ENCODE measurements around the gene ENOX1. TPM values are rescaled to one million over a fixed set of nuclear protein-coding genes. Genes with fewer than 3 reads are reported as not detected.

Gene ENOX1
- total RNA-seq, 4 donors from 2014 or later = 0.25 to 0.52 (median 0.33) TPM

DNA sequence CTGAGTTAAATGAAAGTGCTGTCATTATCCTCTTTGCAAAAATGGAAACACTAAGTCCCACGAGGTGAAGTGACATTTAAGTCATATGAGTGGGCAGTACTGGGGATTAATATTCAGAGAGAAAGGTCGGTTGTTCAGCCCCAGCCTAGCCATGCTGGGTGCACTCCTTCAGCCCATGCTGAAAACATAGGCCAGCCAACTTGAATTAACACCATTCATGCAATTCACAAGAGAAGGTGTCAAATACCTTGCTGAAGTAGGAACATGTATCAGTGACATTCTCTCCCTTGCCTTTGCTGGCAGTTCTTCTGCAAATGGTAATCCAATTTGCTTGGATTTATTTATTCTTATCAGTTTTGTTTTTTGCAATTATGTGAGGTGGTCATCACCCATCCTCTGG, 507.1 kb downstream of the ENOX1 start:
- TF ChIP-seq EP300 (IDR thresholded peaks at IDR 0.05) = no peak
- no peak for TF ChIP-seq POLR2AphosphoS5 (IDR thresholded peaks at IDR 0.05)
- TF ChIP-seq, protein P1, sequence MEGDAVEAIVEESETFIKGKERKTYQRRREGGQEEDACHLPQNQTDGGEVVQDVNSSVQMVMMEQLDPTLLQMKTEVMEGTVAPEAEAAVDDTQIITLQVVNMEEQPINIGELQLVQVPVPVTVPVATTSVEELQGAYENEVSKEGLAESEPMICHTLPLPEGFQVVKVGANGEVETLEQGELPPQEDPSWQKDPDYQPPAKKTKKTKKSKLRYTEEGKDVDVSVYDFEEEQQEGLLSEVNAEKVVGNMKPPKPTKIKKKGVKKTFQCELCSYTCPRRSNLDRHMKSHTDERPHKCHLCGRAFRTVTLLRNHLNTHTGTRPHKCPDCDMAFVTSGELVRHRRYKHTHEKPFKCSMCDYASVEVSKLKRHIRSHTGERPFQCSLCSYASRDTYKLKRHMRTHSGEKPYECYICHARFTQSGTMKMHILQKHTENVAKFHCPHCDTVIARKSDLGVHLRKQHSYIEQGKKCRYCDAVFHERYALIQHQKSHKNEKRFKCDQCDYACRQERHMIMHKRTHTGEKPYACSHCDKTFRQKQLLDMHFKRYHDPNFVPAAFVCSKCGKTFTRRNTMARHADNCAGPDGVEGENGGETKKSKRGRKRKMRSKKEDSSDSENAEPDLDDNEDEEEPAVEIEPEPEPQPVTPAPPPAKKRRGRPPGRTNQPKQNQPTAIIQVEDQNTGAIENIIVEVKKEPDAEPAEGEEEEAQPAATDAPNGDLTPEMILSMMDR (IDR thresholded peaks at IDR 0.05) = no peak
- TF ChIP-seq POLR2A (IDR thresholded peaks at IDR 0.05) = no peak
- H3K9me3 ChIP-seq = no peaks in the 10 kb centered on the region
- no peak for DNase-seq (ENCODE audit: low spot score in 2 of 2)
- WGBS = 88% methylated on average over 2 of the region's 2 CpGs
- H3K27ac ChIP-seq = no peak overlapping the region
- no peak overlapping the region for H3K4me3 ChIP-seq
- no peaks in the 10 kb centered on the region for H3K27me3 ChIP-seq
- H3K4me1 ChIP-seq = no peaks in the 10 kb centered on the region
- H3K36me3 ChIP-seq = no peaks in the 10 kb centered on the region

DNA sequence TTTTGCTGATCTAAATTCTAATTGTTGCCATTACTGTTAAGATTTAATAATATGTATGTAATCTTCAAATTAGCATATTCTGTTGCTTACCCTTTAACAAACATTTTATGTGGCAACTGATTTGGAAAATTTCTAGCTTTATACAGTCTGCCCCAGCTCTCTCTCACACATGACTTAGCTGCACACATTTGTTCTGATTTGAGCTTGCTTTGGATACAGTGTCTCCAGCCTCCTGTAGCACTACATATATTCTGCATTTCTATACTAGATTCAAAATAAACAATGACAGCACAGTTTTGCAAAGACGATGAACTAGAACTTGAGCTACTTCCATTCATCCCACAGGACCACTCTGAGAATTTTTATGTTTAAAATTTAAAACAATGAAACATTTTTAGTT, 508.6 kb downstream of the ENOX1 start:
- TF ChIP-seq POLR2A (IDR thresholded peaks at IDR 0.05) (no peak), EP300 (IDR thresholded peaks at IDR 0.05) (no peak), POLR2AphosphoS5 (IDR thresholded peaks at IDR 0.05) (no peak)
- TF ChIP-seq, protein P1 (IDR thresholded peaks at IDR 0.05) = no peak
- Histone ChIP-seq H3K36me3 (no peaks in the 10 kb centered on the region), H3K9me3 (no peaks in the 10 kb centered on the region), H3K4me1 (no peaks in the 10 kb centered on the region), H3K27me3 (no peaks in the 10 kb centered on the region), H3K27ac (no peak overlapping the region), H3K4me3 (no peak overlapping the region)
- WGBS = 86% methylated on average over 1 of the region's 1 CpG
- no peak for DNase-seq (ENCODE audit: low spot score in 2 of 2)

DNA sequence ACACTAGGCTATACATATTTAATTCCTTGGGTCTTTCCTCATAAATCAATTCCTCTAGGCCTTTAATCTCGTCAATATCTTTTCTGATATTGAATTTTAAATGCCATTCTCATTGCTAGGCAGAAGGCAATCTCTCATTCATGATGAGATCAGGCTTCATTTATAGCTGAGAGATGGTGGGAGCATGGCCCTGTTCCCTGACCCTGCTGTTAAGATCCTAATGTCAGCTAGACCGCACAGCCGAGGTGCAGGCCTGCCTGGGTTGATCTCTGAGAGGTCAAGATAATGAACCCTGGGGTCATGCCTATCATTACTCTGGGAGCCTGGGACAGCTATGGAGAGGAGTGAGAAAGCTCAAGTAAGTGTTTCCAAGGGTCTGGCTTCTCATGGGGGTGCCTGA, 509.6 kb downstream of the ENOX1 start:
- H3K36me3 ChIP-seq = no peaks in the 10 kb centered on the region
- H3K4me1 ChIP-seq = no peaks in the 10 kb centered on the region
- no peak overlapping the region for H3K4me3 ChIP-seq
- DNase-seq (ENCODE audit: low spot score in 2 of 2) = no peak
- H3K9me3 ChIP-seq = no peaks in the 10 kb centered on the region
- H3K27me3 ChIP-seq = no peaks in the 10 kb centered on the region
- no peak overlapping the region for H3K27ac ChIP-seq
- 95% methylated on average over 3 of the region's 3 CpGs for WGBS
- TF ChIP-seq EP300 (IDR thresholded peaks at IDR 0.05) (no peak), POLR2AphosphoS5 (IDR thresholded peaks at IDR 0.05) (no peak)

DNA sequence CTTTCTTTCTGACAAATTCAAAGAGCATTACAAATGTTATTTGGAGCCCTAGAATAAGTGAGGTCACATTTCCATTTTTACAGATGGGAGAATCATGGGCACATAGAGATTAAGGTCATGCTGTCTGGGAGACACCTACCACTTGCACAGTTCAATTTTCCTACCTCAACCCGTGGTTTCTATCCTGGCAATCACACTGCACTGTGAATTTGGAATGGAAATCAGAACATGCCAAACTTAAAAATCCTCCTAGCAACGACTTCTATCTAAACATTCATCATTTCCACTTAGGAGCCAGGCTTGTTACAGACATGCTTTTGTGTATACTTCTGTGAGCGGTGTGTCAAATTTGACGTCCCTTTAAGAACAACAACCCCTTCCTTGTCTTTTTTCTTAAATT, 511.9 kb downstream of the ENOX1 start:
- TF ChIP-seq POLR2AphosphoS5 (IDR thresholded peaks at IDR 0.05) = no peak
- no peak for TF ChIP-seq POLR2A (IDR thresholded peaks at IDR 0.05)
- TF ChIP-seq, protein P1 (IDR thresholded peaks at IDR 0.05) = no peak
- no peak for TF ChIP-seq EP300 (IDR thresholded peaks at IDR 0.05)
- 50% methylated on average over 4 of the region's 4 CpGs for WGBS
- Histone ChIP-seq H3K4me1 (peaks cover 2% of the 10 kb centered on the region), H3K27me3 (no peaks in the 10 kb centered on the region), H3K9me3 (no peaks in the 10 kb centered on the region), H3K27ac (no peak overlapping the region), H3K4me3 (no peak overlapping the region), H3K36me3 (no peaks in the 10 kb centered on the region)
- no peak for DNase-seq (ENCODE audit: low spot score in 2 of 2)

DNA sequence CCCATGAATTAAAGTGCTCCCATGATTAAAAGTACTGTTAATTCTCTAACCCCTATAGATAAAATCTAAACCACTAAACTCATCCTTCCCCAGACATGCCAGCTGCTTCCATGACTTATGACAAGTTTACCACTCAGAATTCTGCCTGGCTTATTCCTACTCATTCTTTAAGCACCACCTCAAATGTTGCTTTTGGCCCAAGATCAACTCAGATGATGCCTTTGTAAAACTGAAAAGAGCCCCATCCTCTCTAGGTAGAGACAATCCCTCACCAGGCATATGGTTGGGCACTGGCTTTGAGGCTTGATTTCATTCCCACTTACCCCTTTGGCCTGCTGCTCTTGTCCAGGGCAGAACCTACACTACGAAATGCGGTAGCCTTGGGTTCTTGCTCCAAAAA, 513.4 kb downstream of the ENOX1 start:
- Histone ChIP-seq H3K4me3 (no peak overlapping the region), H3K27ac (no peak overlapping the region), H3K27me3 (no peaks in the 10 kb centered on the region), H3K4me1 (peaks cover 4% of the 10 kb centered on the region), H3K36me3 (no peaks in the 10 kb centered on the region), H3K9me3 (no peaks in the 10 kb centered on the region)
- DNase-seq (ENCODE audit: low spot score in 2 of 2) = no peak
- 97% methylated on average over 2 of the region's 2 CpGs for WGBS
- TF ChIP-seq, protein P1 (IDR thresholded peaks at IDR 0.05) = no peak
- TF ChIP-seq POLR2A (IDR thresholded peaks at IDR 0.05) (no peak), POLR2AphosphoS5 (IDR thresholded peaks at IDR 0.05) (no peak), EP300 (IDR thresholded peaks at IDR 0.05) (no peak)

DNA sequence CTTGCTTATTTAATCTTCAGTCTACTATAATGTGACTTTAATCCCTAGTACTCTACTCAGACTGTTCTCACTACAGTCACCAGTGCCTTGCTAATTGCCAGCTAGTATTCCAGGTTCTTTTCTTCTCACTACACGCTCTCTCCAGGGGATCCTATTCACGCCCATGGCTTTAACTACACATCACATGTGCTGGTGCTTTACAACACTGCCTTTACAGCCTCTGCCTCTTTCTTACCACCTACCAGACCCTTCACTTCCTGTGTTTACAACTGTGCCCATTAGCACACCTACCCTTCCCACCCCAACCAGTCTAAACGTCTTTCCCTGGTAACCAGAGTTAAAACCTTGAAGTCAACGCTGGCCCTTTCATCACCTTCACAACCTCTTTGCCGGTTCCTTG, 513.9 kb downstream of the ENOX1 start:
- H3K27me3 ChIP-seq = no peaks in the 10 kb centered on the region
- peaks cover 4% of the 10 kb centered on the region for H3K4me1 ChIP-seq
- no peak overlapping the region for H3K4me3 ChIP-seq
- no peak overlapping the region for H3K27ac ChIP-seq
- TF ChIP-seq, protein P1 (IDR thresholded peaks at IDR 0.05) = no peak
- TF ChIP-seq EP300 (IDR thresholded peaks at IDR 0.05) (no peak), POLR2AphosphoS5 (IDR thresholded peaks at IDR 0.05) (no peak), POLR2A (IDR thresholded peaks at IDR 0.05) (no peak)
- H3K9me3 ChIP-seq = no peaks in the 10 kb centered on the region
- no peak for DNase-seq (ENCODE audit: low spot score in 2 of 2)
- 83% methylated on average over 5 of the region's 5 CpGs for WGBS
- no peaks in the 10 kb centered on the region for H3K36me3 ChIP-seq
